ENCODE results near the gene ST6GAL1. TPM values are rescaled to one million over a fixed set of nuclear protein-coding genes. Genes with fewer than 3 reads are reported as not detected.
"Not testable (repeated sequence)": the region's sequence is repeated elsewhere in the genome, so short reads cannot be mapped to it uniquely, and the experiment has no call there.

The ST6GAL1 gene
- total and polyA plus RNA-seq, 2 experiments from 2014 or later: 64.3 to 123 TPM

- H3K4me3 ChIP-seq: no peak overlapping the region
- no peak for TF ChIP-seq CTCF (IDR thresholded peaks at IDR 0.05; ENCODE audit: low read depth, low read length)
- H3K36me3 ChIP-seq: no peaks in the 10 kb centered on the region
- H3K9me3 ChIP-seq (ENCODE audit: low read depth): no peaks in the 10 kb centered on the region
- DNase-seq (ENCODE audit: low read depth in 1 of 2, low spot score in 1 of 2): no peak
- peaks cover 10% of the 10 kb centered on the region for H3K4me1 ChIP-seq (ENCODE audit: low read depth)
- H3K27me3 ChIP-seq: no peaks in the 10 kb centered on the region
- no peak overlapping the region for H3K27ac ChIP-seq
Measured at GRCh38 chr3:187020376-187020775, 90.0 kb downstream of the ST6GAL1 start.

- peaks cover 17% of the 10 kb centered on the region for H3K4me1 ChIP-seq (ENCODE audit: low read depth)
- H3K36me3 ChIP-seq: no peaks in the 10 kb centered on the region
- no peak for TF ChIP-seq CTCF (IDR thresholded peaks at IDR 0.05; ENCODE audit: low read depth, low read length)
- H3K9me3 ChIP-seq (ENCODE audit: low read depth): no peaks in the 10 kb centered on the region
- H3K27ac ChIP-seq: peak overlapping the region; percentile 72
- no peak overlapping the region for H3K4me3 ChIP-seq
- no peak for DNase-seq (ENCODE audit: low read depth in 1 of 2, low spot score in 1 of 2)
- no peaks in the 10 kb centered on the region for H3K27me3 ChIP-seq
Measured at GRCh38 chr3:187021748-187022402, 91.5 kb downstream of the ST6GAL1 start.

GRCh38 chr3:187022403-187023029, 92.2 kb downstream of the ST6GAL1 start:
- H3K9me3 ChIP-seq (ENCODE audit: low read depth): no peaks in the 10 kb centered on the region
- no peak overlapping the region for H3K4me3 ChIP-seq
- DNase-seq (ENCODE audit: low read depth in 1 of 2, low spot score in 1 of 2): no peak

GRCh38 chr3:187023340-187023739, 93.0 kb downstream of the ST6GAL1 start:
- H3K36me3 ChIP-seq; H3K9me3 ChIP-seq (ENCODE audit: low read depth); H3K4me3 ChIP-seq; H3K27me3 ChIP-seq; H3K27ac ChIP-seq; DNase-seq (ENCODE audit: low read depth in 1 of 2, low spot score in 1 of 2): not testable (repeated sequence)
- H3K4me1 ChIP-seq (ENCODE audit: low read depth): peaks cover 26% of the 10 kb centered on the region

More at GRCh38 chr3:187022403-187023029, 92.2 kb downstream of the ST6GAL1 start:
- TF ChIP-seq CTCF (IDR thresholded peaks at IDR 0.05; ENCODE audit: low read depth, low read length): no peak
- Histone ChIP-seq H3K27ac (peak overlapping the region; percentile 72), H3K4me1 (ENCODE audit: low read depth) (peaks cover 18% of the 10 kb centered on the region), H3K36me3 (no peaks in the 10 kb centered on the region), H3K27me3 (no peaks in the 10 kb centered on the region)

GRCh38 chr3:187024536-187025226, 94.4 kb downstream of the ST6GAL1 start:
- H3K27ac ChIP-seq: peak overlapping the region; percentile 85
- no peak for TF ChIP-seq CTCF (IDR thresholded peaks at IDR 0.05; ENCODE audit: low read depth, low read length)
- no peaks in the 10 kb centered on the region for H3K27me3 ChIP-seq
- H3K9me3 ChIP-seq (ENCODE audit: low read depth): no peaks in the 10 kb centered on the region
- no peaks in the 10 kb centered on the region for H3K36me3 ChIP-seq
- DNase-seq (ENCODE audit: low read depth in 1 of 2, low spot score in 1 of 2): no peak
- peaks cover 37% of the 10 kb centered on the region for H3K4me1 ChIP-seq (ENCODE audit: low read depth)
- H3K4me3 ChIP-seq: no peak overlapping the region

GRCh38 chr3:187025254-187025655, 94.9 kb downstream of the ST6GAL1 start:
- no peak for DNase-seq (ENCODE audit: low read depth in 1 of 2, low spot score in 1 of 2)
- H3K4me3 ChIP-seq: no peak overlapping the region
- peak overlapping the region; percentile 85 for H3K27ac ChIP-seq

More at GRCh38 chr3:187025254-187025655, 94.9 kb downstream of the ST6GAL1 start:
- no peak for TF ChIP-seq CTCF (IDR thresholded peaks at IDR 0.05; ENCODE audit: low read depth, low read length)
- no peaks in the 10 kb centered on the region for H3K9me3 ChIP-seq (ENCODE audit: low read depth)
- H3K27me3 ChIP-seq: no peaks in the 10 kb centered on the region
- peaks cover 42% of the 10 kb centered on the region for H3K4me1 ChIP-seq (ENCODE audit: low read depth)
- no peaks in the 10 kb centered on the region for H3K36me3 ChIP-seq
